Measurements from ENCODE around the gene PLEKHG3. TPM values are rescaled to one million over a fixed set of nuclear protein-coding genes. Genes with fewer than 3 reads are reported as not detected.

Gene PLEKHG3
- total RNA-seq, 1 experiment from 2014 or later = 79.5 TPM

- Histone ChIP-seq H3K4me3 (no peak overlapping the region), H3K36me3 (peaks cover 78% of the 10 kb centered on the region), H3K4me1 (replicated peaks) (peaks cover 21% of the 10 kb centered on the region), H3K27ac (no peak overlapping the region), H3K27me3 (replicated peaks) (no peaks in the 10 kb centered on the region), H3K9me3 (replicated peaks) (no peaks in the 10 kb centered on the region)
- DNase-seq (ENCODE audit: low read depth in 1 of 2, low spot score in 2 of 2) = no peak
These were observed 25.8 kb downstream of the PLEKHG3 start for GRCh38 chr14:64730061-64730440.

GRCh38 chr14:64730681-64731080 is 26.5 kb downstream of the PLEKHG3 start:
- Histone ChIP-seq H3K4me3 (no peak overlapping the region), H3K9me3 (replicated peaks) (no peaks in the 10 kb centered on the region), H3K27ac (no peak overlapping the region), H3K36me3 (peaks cover 82% of the 10 kb centered on the region), H3K27me3 (replicated peaks) (no peaks in the 10 kb centered on the region), H3K4me1 (replicated peaks) (peaks cover 14% of the 10 kb centered on the region)
- no peak for DNase-seq (ENCODE audit: low read depth in 1 of 2, low spot score in 2 of 2)

DNA sequence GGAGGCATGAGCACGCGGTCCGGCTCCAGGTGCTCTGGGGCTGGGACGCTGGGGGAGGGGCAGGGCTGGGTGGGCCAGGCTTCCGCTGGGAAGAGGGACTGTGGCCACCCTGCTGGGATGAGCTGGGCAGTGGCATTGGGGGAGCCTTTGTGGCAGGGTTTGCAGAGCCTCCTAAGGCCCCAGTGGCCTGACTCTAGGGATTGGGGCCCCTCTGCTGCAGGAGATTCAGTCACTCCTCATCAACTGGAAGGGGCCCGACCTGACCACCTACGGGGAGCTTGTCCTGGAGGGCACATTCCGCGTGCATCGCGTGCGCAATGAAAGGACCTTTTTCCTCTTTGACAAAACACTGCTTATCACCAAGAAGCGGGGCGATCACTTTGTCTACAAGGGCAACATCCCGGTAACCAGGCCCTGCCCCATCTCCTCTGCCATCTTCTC is 26.9 kb downstream of the PLEKHG3 start:
- H3K9me3 ChIP-seq (replicated peaks) = no peaks in the 10 kb centered on the region
- no peaks in the 10 kb centered on the region for H3K27me3 ChIP-seq (replicated peaks)
- peaks cover 85% of the 10 kb centered on the region for H3K36me3 ChIP-seq
- H3K4me1 ChIP-seq (replicated peaks) = peaks cover 10% of the 10 kb centered on the region
- DNase-seq (ENCODE audit: low read depth in 1 of 2, low spot score in 2 of 2) = no peak
- H3K27ac ChIP-seq = no peak overlapping the region
- no peak overlapping the region for H3K4me3 ChIP-seq

- Histone ChIP-seq H3K4me3 (no peak overlapping the region), H3K4me1 (replicated peaks) (peaks cover under 1% of the 10 kb centered on the region; the same call in 1 of the 2 replicates), H3K9me3 (replicated peaks) (no peaks in the 10 kb centered on the region), H3K27ac (no peak overlapping the region), H3K36me3 (peaks cover 89% of the 10 kb centered on the region), H3K27me3 (replicated peaks) (no peaks in the 10 kb centered on the region)
- DNase-seq (ENCODE audit: low read depth in 1 of 2, low spot score in 2 of 2) = no peak
These were observed 27.8 kb downstream of the PLEKHG3 start for GRCh38 chr14:64732066-64732465.

GRCh38 chr14:64732536-64733120 is 28.4 kb downstream of the PLEKHG3 start:
- Histone ChIP-seq H3K9me3 (replicated peaks) (no peaks in the 10 kb centered on the region), H3K27me3 (replicated peaks) (no peaks in the 10 kb centered on the region), H3K4me1 (replicated peaks) (no peaks in the 10 kb centered on the region), H3K36me3 (peaks cover 92% of the 10 kb centered on the region), H3K4me3 (no peak overlapping the region), H3K27ac (no peak overlapping the region)
- no peak for DNase-seq (ENCODE audit: low read depth in 1 of 2, low spot score in 2 of 2)

- Histone ChIP-seq H3K27ac (no peak overlapping the region), H3K4me1 (replicated peaks) (no peaks in the 10 kb centered on the region), H3K9me3 (replicated peaks) (no peaks in the 10 kb centered on the region), H3K4me3 (no peak overlapping the region), H3K27me3 (replicated peaks) (no peaks in the 10 kb centered on the region), H3K36me3 (peaks cover 92% of the 10 kb centered on the region)
- DNase-seq (ENCODE audit: low read depth in 1 of 2, low spot score in 2 of 2) = no peak
These were observed 29.1 kb downstream of the PLEKHG3 start for GRCh38 chr14:64733321-64733720.

DNA sequence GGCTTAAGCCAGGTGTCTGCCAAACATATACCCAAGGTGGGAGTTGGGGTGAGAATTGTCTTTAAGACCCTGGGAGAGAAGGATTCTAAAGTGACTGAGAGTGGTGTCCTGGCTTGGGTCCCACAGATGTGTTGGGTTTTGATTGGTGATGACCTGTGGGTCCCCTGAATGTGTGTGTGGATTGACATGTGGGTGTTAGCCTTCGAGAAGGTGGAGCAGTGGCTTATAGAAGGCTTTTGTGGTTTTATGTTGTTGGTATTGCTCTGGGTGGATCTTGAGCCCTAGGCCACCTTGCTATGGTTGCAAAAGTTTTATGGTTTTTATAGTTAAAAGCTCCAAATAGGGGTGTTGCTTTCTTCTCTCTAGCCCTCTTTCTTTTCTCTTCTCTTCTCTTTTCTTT is 29.7 kb downstream of the PLEKHG3 start:
- H3K4me1 ChIP-seq (replicated peaks) = no peaks in the 10 kb centered on the region
- no peak overlapping the region for H3K27ac ChIP-seq
- no peak overlapping the region for H3K4me3 ChIP-seq
- H3K9me3 ChIP-seq (replicated peaks) = no peaks in the 10 kb centered on the region
- H3K36me3 ChIP-seq = peaks cover 92% of the 10 kb centered on the region
- DNase-seq (ENCODE audit: low read depth in 1 of 2, low spot score in 2 of 2) = no peak
- no peaks in the 10 kb centered on the region for H3K27me3 ChIP-seq (replicated peaks)

DNA sequence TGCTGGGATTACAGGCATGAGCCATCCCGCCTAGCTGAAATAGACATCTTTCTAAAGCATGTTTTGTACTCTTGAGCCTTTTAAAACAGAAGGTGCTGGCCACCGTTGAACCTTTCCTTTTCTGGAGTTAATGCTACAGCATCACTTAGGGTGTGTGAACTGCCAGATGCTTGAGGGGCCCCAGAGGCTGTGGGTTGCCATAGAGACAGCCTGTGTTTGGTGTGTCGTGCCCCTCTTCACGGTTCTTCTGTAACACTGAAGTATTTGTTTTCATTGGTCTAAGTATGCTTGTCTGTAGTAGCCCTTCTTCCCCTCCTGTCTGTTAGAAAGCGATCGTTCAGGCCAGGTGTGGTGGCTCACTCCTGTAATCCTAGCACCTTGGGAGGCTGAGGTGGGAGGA is 30.8 kb downstream of the PLEKHG3 start:
- Histone ChIP-seq H3K4me3 (no peak overlapping the region), H3K4me1 (replicated peaks) (no peaks in the 10 kb centered on the region), H3K9me3 (replicated peaks) (no peaks in the 10 kb centered on the region), H3K36me3 (peaks cover 89% of the 10 kb centered on the region), H3K27ac (no peak overlapping the region), H3K27me3 (replicated peaks) (no peaks in the 10 kb centered on the region)
- no peak for DNase-seq (ENCODE audit: low read depth in 1 of 2, low spot score in 2 of 2)

DNA sequence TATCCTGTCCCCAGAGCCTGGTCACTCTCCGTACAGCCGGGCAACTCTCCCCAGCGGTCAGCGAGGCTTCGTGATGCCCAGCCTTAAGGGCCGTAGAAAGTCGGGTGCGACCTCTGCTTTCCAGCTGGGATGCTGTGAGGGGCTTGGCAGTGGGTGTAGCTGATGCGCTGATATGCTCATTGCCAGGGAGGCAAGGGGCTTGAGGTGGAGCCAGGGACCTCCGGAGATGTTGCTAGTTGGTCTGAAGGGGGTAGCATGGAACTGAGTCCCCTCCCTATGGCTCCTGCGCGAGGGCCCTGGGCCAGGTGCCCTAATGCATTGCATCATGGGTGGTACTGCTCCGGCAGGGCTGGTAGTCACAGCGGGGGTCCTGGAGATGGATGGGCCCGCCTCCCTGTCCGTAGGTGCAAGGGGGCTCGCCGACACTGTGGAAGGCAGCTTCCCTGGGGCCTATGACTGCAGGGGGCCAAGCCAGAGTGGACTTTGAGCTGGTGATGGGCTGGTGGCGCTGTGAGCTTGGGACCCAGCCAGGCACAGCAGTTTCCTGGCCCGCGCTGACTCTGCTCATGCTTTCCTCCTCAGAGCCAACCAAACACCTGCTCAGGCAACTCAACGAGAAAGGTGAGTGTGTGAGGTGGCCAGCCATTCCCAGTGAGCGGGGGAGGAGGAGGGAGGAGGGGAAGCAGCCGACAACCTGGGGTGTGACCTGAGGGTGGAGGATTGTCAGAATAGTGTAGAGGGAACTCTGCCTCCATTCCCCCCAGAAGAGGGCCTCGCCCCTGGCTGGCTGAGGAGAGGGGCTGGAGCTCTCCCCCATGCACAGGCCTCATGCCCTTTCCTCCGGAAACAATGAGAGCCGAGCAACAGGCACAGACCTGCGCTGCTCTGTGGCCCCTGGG is 32.3 kb downstream of the PLEKHG3 start:
- Histone ChIP-seq H3K4me3 (no peak overlapping the region), H3K27me3 (replicated peaks) (no peaks in the 10 kb centered on the region), H3K36me3 (peaks cover 89% of the 10 kb centered on the region), H3K9me3 (replicated peaks) (no peaks in the 10 kb centered on the region), H3K27ac (no peak overlapping the region), H3K4me1 (replicated peaks) (no peaks in the 10 kb centered on the region)
- no peak for DNase-seq (ENCODE audit: low read depth in 1 of 2, low spot score in 2 of 2)

DNA sequence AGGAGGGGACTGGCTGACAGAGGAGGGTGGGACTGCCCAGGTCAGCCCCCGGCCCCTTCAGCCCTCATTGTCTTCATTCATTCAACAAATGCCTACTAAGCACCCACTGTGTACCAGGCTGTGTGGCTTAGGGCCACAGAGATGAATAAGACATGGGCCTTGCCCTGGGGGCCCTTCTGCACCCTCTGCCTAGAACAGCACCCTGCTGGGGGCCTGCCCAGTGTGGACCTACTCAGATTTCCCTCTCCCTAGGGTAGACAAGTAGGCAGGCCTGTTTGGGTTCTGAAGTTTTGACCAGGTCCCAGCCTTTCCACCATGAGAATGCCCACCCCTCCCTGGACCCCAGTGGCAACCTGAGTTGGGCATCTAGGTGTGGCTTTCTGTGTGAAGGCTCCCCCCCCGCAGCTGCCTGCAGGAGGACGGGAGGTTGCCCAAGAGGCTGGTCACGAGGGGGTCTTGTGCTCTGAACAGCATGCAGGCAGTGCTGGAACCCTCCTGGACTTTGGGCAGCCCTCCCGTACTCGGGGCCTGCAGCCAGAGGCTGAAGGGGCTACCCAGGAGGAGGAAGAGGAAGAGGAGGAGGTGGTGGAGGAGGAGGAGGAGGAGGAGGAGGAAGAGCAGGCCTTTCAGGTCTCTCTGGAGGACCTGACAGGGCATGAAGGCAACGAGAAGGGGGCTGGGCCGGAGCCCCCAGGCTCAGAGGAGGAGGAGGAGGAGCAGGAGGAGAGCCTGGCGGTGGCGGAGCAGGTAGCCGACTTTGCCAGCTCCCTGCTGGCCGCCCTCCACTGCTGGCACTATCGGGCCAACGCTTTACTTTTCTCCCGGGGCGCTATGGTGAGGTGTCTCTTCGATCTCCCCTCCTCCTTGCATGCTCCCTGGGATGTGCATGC is 33.4 kb downstream of the PLEKHG3 start:
- H3K36me3 ChIP-seq = peaks cover 89% of the 10 kb centered on the region
- no peaks in the 10 kb centered on the region for H3K27me3 ChIP-seq (replicated peaks)
- H3K27ac ChIP-seq = no peak overlapping the region
- no peak overlapping the region for H3K4me3 ChIP-seq
- no peak for DNase-seq (ENCODE audit: low read depth in 1 of 2, low spot score in 2 of 2)
- H3K9me3 ChIP-seq (replicated peaks) = no peaks in the 10 kb centered on the region
- H3K4me1 ChIP-seq (replicated peaks) = no peaks in the 10 kb centered on the region

GRCh38 chr14:64738281-64738804 is 34.1 kb downstream of the PLEKHG3 start:
- DNase-seq (ENCODE audit: low read depth in 1 of 2, low spot score in 2 of 2) = no peak
- Histone ChIP-seq H3K9me3 (replicated peaks) (no peaks in the 10 kb centered on the region), H3K36me3 (peaks cover 92% of the 10 kb centered on the region), H3K27me3 (replicated peaks) (no peaks in the 10 kb centered on the region), H3K4me1 (replicated peaks) (no peaks in the 10 kb centered on the region), H3K27ac (no peak overlapping the region), H3K4me3 (no peak overlapping the region)

DNA sequence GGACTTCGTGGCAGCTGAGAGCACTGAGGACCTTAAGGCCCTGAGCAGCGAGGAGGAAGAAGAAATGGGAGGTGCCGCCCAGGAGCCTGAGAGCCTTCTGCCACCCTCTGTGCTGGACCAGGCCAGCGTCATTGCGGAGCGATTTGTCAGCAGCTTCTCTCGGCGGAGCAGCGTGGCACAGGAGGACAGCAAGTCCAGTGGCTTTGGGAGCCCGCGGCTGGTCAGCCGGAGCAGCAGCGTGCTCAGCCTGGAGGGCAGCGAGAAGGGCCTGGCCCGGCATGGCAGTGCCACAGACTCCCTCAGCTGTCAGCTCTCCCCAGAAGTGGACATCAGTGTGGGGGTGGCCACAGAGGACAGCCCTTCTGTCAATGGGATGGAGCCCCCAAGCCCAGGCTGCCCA is 37.0 kb downstream of the PLEKHG3 start:
- no peaks in the 10 kb centered on the region for H3K9me3 ChIP-seq (replicated peaks)
- H3K4me1 ChIP-seq (replicated peaks) = peaks cover 5% of the 10 kb centered on the region; the same call in 1 of the 2 replicates
- no peak for DNase-seq (ENCODE audit: low read depth in 1 of 2, low spot score in 2 of 2)
- H3K27me3 ChIP-seq (replicated peaks) = no peaks in the 10 kb centered on the region
- no peak overlapping the region for H3K4me3 ChIP-seq
- H3K36me3 ChIP-seq = peaks cover 96% of the 10 kb centered on the region
- no peak overlapping the region for H3K27ac ChIP-seq

DNA sequence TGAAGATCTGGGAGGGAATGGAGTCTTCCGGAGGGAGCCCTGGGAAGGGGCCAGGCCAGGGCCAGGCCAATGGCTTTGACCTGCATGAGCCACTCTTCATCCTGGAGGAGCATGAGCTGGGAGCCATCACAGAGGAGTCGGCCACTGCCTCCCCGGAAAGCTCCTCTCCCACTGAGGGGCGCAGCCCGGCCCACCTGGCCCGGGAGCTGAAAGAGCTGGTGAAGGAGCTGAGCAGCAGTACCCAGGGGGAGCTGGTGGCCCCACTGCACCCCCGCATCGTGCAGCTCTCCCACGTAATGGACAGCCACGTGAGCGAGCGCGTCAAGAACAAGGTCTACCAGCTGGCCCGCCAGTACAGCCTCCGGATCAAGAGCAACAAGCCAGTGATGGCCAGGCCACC is 37.7 kb downstream of the PLEKHG3 start:
- H3K4me1 ChIP-seq (replicated peaks) = peaks cover 5% of the 10 kb centered on the region; the same call in 1 of the 2 replicates
- H3K27me3 ChIP-seq (replicated peaks) = no peaks in the 10 kb centered on the region
- no peak overlapping the region for H3K4me3 ChIP-seq
- DNase-seq (ENCODE audit: low read depth in 1 of 2, low spot score in 2 of 2) = no peak
- no peak overlapping the region for H3K27ac ChIP-seq
- H3K9me3 ChIP-seq (replicated peaks) = no peaks in the 10 kb centered on the region
- H3K36me3 ChIP-seq = peaks cover 96% of the 10 kb centered on the region
